Thyroid gland (tissue), 4 donors: ENCODE data around the gene DUSP7.

Source experiments
- CTCF ChIP-seq, 6 experiments: fragments of 200-600 bp in 3 of 6; fragments of 450-650 bp in 3 of 6; sonication (generic) in 3 of 6; IDR thresholded peaks; one replicate each; pipeline ENCODE4 v1.5.1; 2016 to 2019; ENCODE audit warnings: antibody characterized with exemption in 6 of 6, mild to moderate bottlenecking in 2 of 6, inconsistent platforms in 1 of 6, moderate library complexity in 1 of 6
- POLR2A ChIP-seq, 2 donors: fragments of 450-650 bp; IDR thresholded peaks; one replicate each; pipeline ENCODE4 v1.6.1; 2017; ENCODE audit warnings: antibody characterized with exemption in 2 of 2, mild to moderate bottlenecking in 2 of 2, moderate library complexity in 1 of 2

GRCh38 chr3:52092891-52093290, 36.5 kb upstream of the DUSP7 start:
- no peak for TF ChIP-seq CTCF (IDR thresholded peaks at IDR 0.05)
- no peak for TF ChIP-seq POLR2A (IDR thresholded peaks at IDR 0.05)
